GM21528 (cell line): ENCODE results near the gene MLXIPL.
"Not testable (repeated sequence)": the region's sequence is repeated elsewhere in the genome, so short reads cannot be mapped to it uniquely, and the experiment has no call there.

Source experiments
- ATAC-seq: cut with Tn5 transposase; IDR thresholded peaks from one replicate; pipeline ENCODE4 v1.9.1; 2021; ENCODE audit warnings: mild to moderate bottlenecking, moderate library complexity; ENCODE audit not compliant: unreplicated experiment, low FRiP score

MLXIPL gene

GRCh38 chr7:73615886-73616285 lies 8.4 kb downstream of the MLXIPL start:
- no peak for ATAC-seq

- ATAC-seq = not testable (repeated sequence)
Observed at GRCh38 chr7:73614937-73615336, 9.4 kb downstream of the MLXIPL start.

- ATAC-seq = no peak
Observed at GRCh38 chr7:73613954-73614735, 10.2 kb downstream of the MLXIPL start.

GRCh38 chr7:73612598-73613269 lies 11.6 kb downstream of the MLXIPL start:
- ATAC-seq = no peak

- ATAC-seq = no peak
Observed at GRCh38 chr7:73611017-73611555, 13.2 kb downstream of the MLXIPL start.

GRCh38 chr7:73610105-73610504 lies 14.2 kb downstream of the MLXIPL start:
- ATAC-seq = no peak

GRCh38 chr7:73607692-73607983 lies 16.7 kb downstream of the MLXIPL start:
- not testable (repeated sequence) for ATAC-seq

- ATAC-seq = no peak
Observed at GRCh38 chr7:73606801-73607691, 17.3 kb downstream of the MLXIPL start.

- no peak for ATAC-seq
Observed at GRCh38 chr7:73605601-73606220, 18.6 kb downstream of the MLXIPL start.

- no peak for ATAC-seq
Observed at GRCh38 chr7:73602721-73603651, 21.3 kb downstream of the MLXIPL start.

GRCh38 chr7:73599916-73600315 lies 24.4 kb downstream of the MLXIPL start:
- ATAC-seq = no peak

GRCh38 chr7:73599151-73599882 lies 25.0 kb downstream of the MLXIPL start:
- ATAC-seq = no peak

- no peak for ATAC-seq
Observed at GRCh38 chr7:73597978-73598782, 26.1 kb downstream of the MLXIPL start.

- no peak for ATAC-seq
Observed at GRCh38 chr7:73596191-73597065, 27.9 kb downstream of the MLXIPL start.

GRCh38 chr7:73595358-73595757 lies 29.0 kb downstream of the MLXIPL start:
- no peak for ATAC-seq

- no peak for ATAC-seq
Observed at GRCh38 chr7:73593207-73594045, 30.9 kb downstream of the MLXIPL start.
